ENCODE results near the gene MDK.

GRCh38 chr11:46351606-46352005 is 29.9 kb upstream of the MDK start:
- no peak for TF ChIP-seq TAF1 (IDR thresholded peaks at IDR 0.05; ENCODE audit: borderline replicate concordance, insufficient read depth, low read length)
- no peak for TF ChIP-seq POLR2AphosphoS5 (IDR thresholded peaks at IDR 0.05; ENCODE audit: low read depth, low read length)

Measured in PFSK-1 (cell line).